GM18858 (cell line): ENCODE results near the gene NEUROG1.
"Not testable (repeated sequence)": the region's sequence is repeated elsewhere in the genome, so short reads cannot be mapped to it uniquely, and the experiment has no call there.

Source experiments
- ATAC-seq: cut with Tn5 transposase; IDR thresholded peaks from one replicate; pipeline ENCODE4 v1.9.1; 2021; ENCODE audit not compliant: unreplicated experiment

Gene NEUROG1

DNA sequence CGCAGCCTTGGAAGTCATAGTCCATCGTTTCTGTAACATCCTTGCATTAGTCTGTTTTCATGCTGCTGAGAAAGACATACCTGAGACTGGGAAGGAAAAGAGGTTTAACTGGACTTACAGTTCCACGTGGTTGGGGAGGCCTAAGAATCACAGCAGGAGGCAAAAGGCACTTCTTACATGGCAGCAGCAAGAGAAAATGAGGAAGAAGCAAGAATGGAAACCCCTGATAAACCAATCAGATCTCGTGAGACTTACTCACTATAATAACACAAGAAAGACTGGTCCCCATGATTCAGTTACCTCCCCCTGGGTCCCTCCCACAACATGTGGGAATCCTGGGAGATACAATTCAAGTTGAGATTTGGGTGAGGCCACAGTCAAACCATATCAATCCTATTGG lies 40.2 kb downstream of the NEUROG1 start:
- ATAC-seq, result not testable (repeated sequence)

DNA sequence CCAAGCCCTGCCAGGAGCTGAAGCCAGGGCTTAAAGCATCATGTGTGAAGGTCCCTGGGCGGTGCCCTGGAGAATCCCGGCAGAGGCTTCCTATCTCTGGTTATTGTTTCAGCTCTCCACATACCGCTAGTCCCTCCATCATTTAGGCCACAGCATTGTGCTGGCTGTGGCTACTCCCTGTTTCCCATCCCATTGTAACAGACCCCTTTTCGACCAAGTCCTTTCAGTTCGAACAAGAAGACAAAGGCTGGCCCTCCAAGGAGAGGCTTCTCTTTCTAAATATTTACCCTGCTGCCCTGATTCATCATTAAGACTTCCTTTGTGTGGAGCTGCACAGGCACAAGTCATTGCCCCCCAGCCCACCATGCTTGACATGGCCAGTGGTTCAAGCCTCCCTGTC lies 41.6 kb downstream of the NEUROG1 start:
- no peak for ATAC-seq

GRCh38 chr5:135493406-135494180 lies 42.2 kb downstream of the NEUROG1 start:
- no peak for ATAC-seq

- no peak for ATAC-seq
Observed at GRCh38 chr5:135492319-135492626, 43.5 kb downstream of the NEUROG1 start.

GRCh38 chr5:135491552-135492318 lies 44.0 kb downstream of the NEUROG1 start:
- no peak for ATAC-seq

DNA sequence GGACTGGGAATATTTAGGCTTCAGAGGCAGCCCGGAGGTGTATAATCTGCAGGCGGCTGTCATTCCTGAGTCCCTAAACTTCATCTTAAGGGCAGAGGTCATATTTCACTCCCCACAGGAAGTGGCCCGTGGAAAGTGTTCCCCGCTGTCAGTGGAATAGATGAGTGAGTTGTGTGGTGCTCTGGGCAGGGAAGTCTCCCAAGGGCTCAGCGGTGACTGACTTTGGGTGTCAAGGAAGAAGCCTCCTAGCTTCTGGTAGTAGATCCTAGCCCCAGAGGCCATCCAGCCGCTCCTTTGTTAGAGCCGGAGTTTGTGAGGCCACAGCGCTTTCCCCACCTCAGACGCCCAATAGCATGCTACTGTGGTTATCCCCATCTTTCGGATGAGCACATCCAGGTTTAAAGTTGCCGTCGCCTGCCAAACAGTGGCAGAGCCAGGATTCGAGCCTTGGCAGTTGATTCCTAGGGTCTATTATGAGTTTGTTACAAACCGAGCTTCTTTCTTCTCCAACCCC lies 44.7 kb downstream of the NEUROG1 start:
- no peak for ATAC-seq

GRCh38 chr5:135490245-135491037 lies 45.3 kb downstream of the NEUROG1 start:
- ATAC-seq, result no peak

GRCh38 chr5:135489466-135490244 lies 46.1 kb downstream of the NEUROG1 start:
- no peak for ATAC-seq

DNA sequence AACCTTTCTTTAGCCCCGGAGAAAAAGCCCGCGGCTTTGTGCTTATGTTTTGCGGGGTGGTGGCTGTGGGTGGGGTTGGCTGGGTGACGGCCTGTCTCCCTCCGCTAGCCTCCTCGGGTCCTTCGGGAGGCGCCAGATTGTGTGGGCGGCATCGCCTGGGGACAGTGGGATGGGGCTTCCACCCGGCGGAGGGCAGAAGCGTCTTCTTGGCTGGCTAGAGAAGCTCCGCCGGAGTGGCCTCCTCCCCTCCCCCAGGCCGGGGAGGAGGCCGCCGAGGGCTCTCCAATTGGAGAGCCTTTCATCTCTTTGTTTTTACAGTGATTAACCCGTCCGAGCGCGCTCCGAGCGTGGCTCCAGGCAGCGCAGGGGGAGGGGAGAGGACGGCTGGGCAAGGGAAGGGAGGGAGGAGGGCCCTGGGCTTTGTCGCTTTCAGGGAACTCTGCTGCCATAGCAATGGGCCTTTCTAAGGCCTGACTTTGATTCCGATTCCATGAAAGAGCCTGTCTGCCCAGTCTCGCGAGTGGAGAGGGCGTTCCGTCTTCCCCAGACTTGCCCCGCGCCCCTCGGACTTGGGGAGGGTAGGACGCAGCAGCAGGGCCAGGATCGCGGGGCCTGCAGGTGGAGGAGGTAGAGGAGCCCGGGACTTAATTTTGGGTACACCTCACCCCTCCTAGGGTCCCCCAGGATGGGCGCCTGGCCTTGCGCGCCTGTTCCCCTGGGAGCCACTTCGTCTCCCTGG lies 46.9 kb downstream of the NEUROG1 start:
- no peak for ATAC-seq

- no peak for ATAC-seq
Observed at GRCh38 chr5:135487839-135488514, 47.8 kb downstream of the NEUROG1 start.

DNA sequence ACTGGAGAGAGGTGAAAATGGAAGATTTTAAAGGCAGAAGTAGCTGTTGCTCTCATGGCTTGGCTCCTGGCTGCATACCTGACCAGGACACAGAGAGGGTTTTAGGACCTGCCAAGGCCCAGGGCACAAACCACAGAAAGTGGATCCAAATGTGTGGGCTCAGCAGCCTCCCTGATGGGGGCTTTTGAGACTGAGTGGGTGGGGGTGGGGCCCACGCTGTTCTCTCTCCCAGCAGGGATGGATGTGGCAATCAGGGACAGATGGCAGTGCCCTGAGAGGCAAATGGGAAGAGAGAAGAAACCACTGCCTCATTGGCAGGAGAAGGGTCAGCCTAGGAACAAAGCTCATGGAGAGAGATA lies 48.7 kb downstream of the NEUROG1 start:
- no peak for ATAC-seq

DNA sequence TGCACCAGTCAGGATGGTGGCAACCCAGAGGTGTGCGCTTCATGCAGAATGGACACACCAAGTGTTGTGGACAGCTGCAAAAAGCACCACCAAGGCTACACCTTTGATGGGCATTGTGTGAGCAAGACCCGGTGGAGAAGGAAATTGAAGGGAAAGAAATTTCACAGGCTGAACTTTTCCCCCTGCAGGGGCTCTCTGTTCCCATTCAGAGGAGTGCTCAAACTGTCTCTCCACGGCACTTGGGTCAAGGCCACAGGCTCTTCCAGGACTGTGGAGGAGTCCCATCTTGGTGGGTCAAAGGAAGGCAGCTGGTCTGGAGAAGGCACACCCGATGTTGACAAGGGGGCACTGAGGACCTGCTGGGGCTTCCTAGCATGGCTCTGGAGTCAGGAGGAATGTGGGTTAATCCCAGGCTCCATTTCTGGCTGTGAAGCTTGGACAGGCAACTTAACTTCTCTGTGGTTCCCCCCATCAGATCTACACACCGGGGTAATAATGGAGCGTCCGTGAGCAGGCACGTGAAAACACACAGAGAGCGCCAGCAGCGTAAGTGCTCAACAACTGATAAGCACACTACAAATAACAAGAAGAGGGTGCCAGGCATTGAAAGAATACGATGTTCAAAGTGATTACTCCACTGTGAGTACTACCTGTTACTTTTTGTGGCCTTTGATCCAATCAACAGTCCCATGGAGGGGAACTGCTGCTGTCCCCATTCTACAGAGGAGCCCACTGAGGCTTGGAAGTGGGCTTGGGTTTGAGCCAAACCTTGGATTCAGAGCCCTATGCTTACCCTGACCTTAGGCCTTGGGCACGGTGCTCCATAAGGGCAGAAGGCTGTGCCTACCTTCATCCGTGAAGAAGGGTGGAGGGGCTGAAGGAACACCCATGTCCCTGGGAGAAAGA lies 49.4 kb downstream of the NEUROG1 start:
- no peak for ATAC-seq

DNA sequence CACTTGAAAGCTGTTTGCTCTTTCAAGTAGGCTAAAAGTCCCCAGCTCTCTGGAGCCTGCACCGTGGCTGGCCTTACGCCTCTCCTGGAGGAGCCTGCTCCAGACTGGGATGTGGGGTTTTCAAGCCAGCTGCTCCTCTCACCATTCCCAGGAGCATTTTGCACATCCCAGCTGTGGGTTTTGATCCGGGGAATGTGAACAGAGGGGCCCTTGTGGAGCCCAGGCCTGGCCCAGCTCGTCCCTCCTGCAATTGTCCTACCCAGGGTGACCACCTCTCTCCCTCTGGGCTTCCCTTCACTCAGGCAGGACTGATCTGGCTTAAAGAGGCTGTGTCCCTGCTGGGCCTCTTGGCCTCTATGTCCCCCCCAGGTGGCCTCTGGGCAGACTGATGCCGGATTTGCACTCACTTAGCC lies 51.1 kb downstream of the NEUROG1 start:
- ATAC-seq, result no peak
